HepG2 (cell line): ENCODE results near the gene CD86. TPM values are rescaled to one million over a fixed set of nuclear protein-coding genes. Genes with fewer than 3 reads are reported as not detected.

Experiments used
- ATAC-seq: fragments of 200-7000 bp; cut with Tn5 transposase; 3 replicates; pipeline ENCODE4 v1.9.1; 2020; ENCODE audit warnings: mild to moderate bottlenecking, moderate library complexity
- BruUV-seq: library from RNA; stranded (reverse); fragments of 400-500 nt; replicated peaks from 2 replicates; lab custom pipeline; 2021; lab: Mats Ljungman, UMichigan
- CTCF ChIA-PET: fragments of 300-600 bp; formaldehyde crosslinking; extraction: SDS; loops from one replicate; lab custom pipeline; 2021; ENCODE audit warnings: low total read pairs, inconsistent platforms, low intra/inter-chr PET ratio; lab: Yijun Ruan, JAX
- POLR2A ChIA-PET: fragments of 350-600 bp; sonication (Branson Sonifier 250); formaldehyde crosslinking; loops from one replicate; lab custom pipeline; 2020; ENCODE audit warnings: antibody characterized with exemption, inconsistent platforms; lab: Yijun Ruan, JAX
- DNase-seq: peaks from one replicate; pipeline ENCODE4 v3.0.0-alpha.2; 2015; ENCODE audit warnings: low spot score
- FAIRE-seq: peaks from 3 replicates; lab custom pipeline; 2011; peaks lifted over from hg19 to GRCh38; lab: Jason Lieb, UNC
- H2AFZ ChIP-seq: one replicate; pipeline ENCODE4 v1.6.1; 2011; ENCODE audit warnings: low read length, inconsistent platforms
- H3K27ac ChIP-seq: fragments of 300-600 bp; 3 replicates; pipeline ENCODE4 v1.8.0; 2011; ENCODE audit warnings: mixed run types, mild to moderate bottlenecking, mixed read lengths, low read length, inconsistent platforms; ENCODE audit not compliant: insufficient read depth; ENCODE audit errors: extremely low read length
- H3K27me3 ChIP-seq, 2 experiments: fragments of 200-600 bp in 1 of 2; 2 replicates in 1 of 2; 3 replicates in 1 of 2; pipeline versions ENCODE4 v1.6.0 to v1.8.0; 2011; ENCODE audit warnings: low read length in 2 of 2, mild to moderate bottlenecking in 2 of 2, moderate library complexity in 2 of 2, inconsistent platforms in 1 of 2; ENCODE audit not compliant: insufficient read depth in 2 of 2, control insufficient read depth in 1 of 2
- H3K36me3 ChIP-seq, 2 experiments: fragments of 200-600 bp in 1 of 2; replicated peaks in 1 of 2; 2 replicates in 1 of 2; 3 replicates in 1 of 2; pipeline versions ENCODE4 v1.5.1 to v1.8.0; 2011; ENCODE audit warnings: low read length in 2 of 2, inconsistent platforms in 1 of 2; ENCODE audit not compliant: insufficient read depth in 2 of 2, control insufficient read depth in 1 of 2
- H3K4me1 ChIP-seq: 2 replicates; pipeline ENCODE4 v1.5.1; 2012; ENCODE audit warnings: low read length, inconsistent platforms; ENCODE audit not compliant: insufficient read depth
- H3K4me2 ChIP-seq: 2 replicates; pipeline ENCODE4 v1.6.0; 2011; ENCODE audit warnings: low read depth, low read length, inconsistent platforms
- H3K4me3 ChIP-seq, 3 experiments: fragments of 200-600 bp in 1 of 3; sonication (generic), shearing (Covaris generic) in 1 of 3; replicated peaks in 1 of 3; 2 replicates each; pipeline ENCODE4 v1.5.1; 2011 to 2016; ENCODE audit warnings: low read length in 3 of 3, inconsistent platforms in 2 of 3, low read depth in 2 of 3, mild to moderate bottlenecking in 2 of 3, control low read depth in 1 of 3, mixed read lengths in 1 of 3; ENCODE audit not compliant: insufficient read depth in 1 of 3
- H3K79me2 ChIP-seq: one replicate; pipeline ENCODE4 v1.6.1; 2011; ENCODE audit warnings: low read length, inconsistent platforms; ENCODE audit not compliant: insufficient read depth
- H3K9ac ChIP-seq: 2 replicates; pipeline ENCODE4 v1.6.0; 2011; ENCODE audit warnings: mild to moderate bottlenecking, low read depth, low read length, inconsistent platforms; ENCODE audit not compliant: insufficient read depth
- H3K9me3 ChIP-seq: 2 replicates; pipeline ENCODE4 v1.5.1; 2012; ENCODE audit warnings: mild to moderate bottlenecking, low read length
- H4K20me1 ChIP-seq: 2 replicates; pipeline ENCODE4 v1.6.0; 2011; ENCODE audit warnings: inconsistent platforms, mild to moderate bottlenecking, low read length, moderate library complexity; ENCODE audit not compliant: insufficient read depth
- ELF1 ChIP-seq: sonication (generic); formaldehyde crosslinking; IDR thresholded peaks from 2 replicates; pipeline ENCODE4 v1.4.0; 2020; ENCODE audit warnings: missing genetic modification reagents
- ELF3 ChIP-seq: IDR thresholded peaks from 2 replicates; pipeline ENCODE4 v1.6.1; 2016; ENCODE audit warnings: missing genetic modification reagents, missing compliant biosample characterization
- FIP1L1 ChIP-seq: fragments of 200-400 bp; formaldehyde crosslinking; IDR thresholded peaks from 2 replicates; pipeline ENCODE4 v1.6.1; 2018; ENCODE audit warnings: low read depth, mild to moderate bottlenecking, low read length, moderate library complexity, borderline replicate concordance; ENCODE audit not compliant: insufficient read depth
- HIC2 ChIP-seq: sonication (generic); formaldehyde crosslinking; IDR thresholded peaks from 2 replicates; pipeline ENCODE4 v1.9.0; 2022; ENCODE audit warnings: low read depth, missing genetic modification reagents
- HMG20B ChIP-seq: conservative IDR thresholded peaks from 2 replicates; pipeline ENCODE4 v1.6.1; 2016; ENCODE audit warnings: missing genetic modification reagents, missing compliant biosample characterization
- MEIS1 ChIP-seq: sonication (generic); formaldehyde crosslinking; IDR thresholded peaks from 2 replicates; pipeline ENCODE4 v1.9.0; 2021; ENCODE audit warnings: mild to moderate bottlenecking, missing genetic modification reagents, moderate library complexity, borderline replicate concordance
- MXI1 ChIP-seq: IDR thresholded peaks from 3 replicates; pipeline ENCODE4 v1.6.1; 2012; ENCODE audit warnings: low read depth, low read length, inconsistent platforms, borderline replicate concordance
- PAWR ChIP-seq: sonication (generic); formaldehyde crosslinking; IDR thresholded peaks from 2 replicates; pipeline ENCODE4 v1.4.0; 2020; ENCODE audit warnings: missing genetic modification reagents, mild to moderate bottlenecking, borderline replicate concordance
- POLR2AphosphoS5 ChIP-seq: IDR thresholded peaks from 2 replicates; pipeline ENCODE4 v1.6.1; 2012; ENCODE audit warnings: low read depth, low read length
- SOX13 ChIP-seq, 3 experiments: fragments of 450-650 bp in 1 of 3; sonication (generic) in 1 of 3; formaldehyde crosslinking in 1 of 3; IDR thresholded peaks in 2 of 3; conservative IDR thresholded peaks in 1 of 3; 2 replicates each; pipeline versions ENCODE4 v1.5.0 to v1.6.1; 2016 to 2020; ENCODE audit warnings: antibody characterized with exemption in 1 of 3, mild to moderate bottlenecking in 1 of 3, missing compliant biosample characterization in 1 of 3, missing genetic modification reagents in 1 of 3, moderate library complexity in 1 of 3
- THAP11 ChIP-seq: IDR thresholded peaks from 2 replicates; pipeline ENCODE4 v1.6.1; 2016; ENCODE audit warnings: missing biosample characterization, missing genetic modification reagents
- ZNF10 ChIP-seq: sonication (generic); formaldehyde crosslinking; IDR thresholded peaks from 2 replicates; pipeline ENCODE4 v1.4.0; 2020; ENCODE audit warnings: mild to moderate bottlenecking, low read depth, missing genetic modification reagents, borderline replicate concordance
- ZNF33B ChIP-seq: sonication (generic); formaldehyde crosslinking; IDR thresholded peaks from 2 replicates; pipeline ENCODE4 v1.5.1; 2020; ENCODE audit warnings: mild to moderate bottlenecking, missing genetic modification reagents
- ZNF367 ChIP-seq: sonication (generic); formaldehyde crosslinking; IDR thresholded peaks from 2 replicates; pipeline ENCODE4 v1.4.0; 2020; ENCODE audit warnings: missing genetic modification reagents, borderline replicate concordance
- ZNF629 ChIP-seq: sonication (generic); formaldehyde crosslinking; conservative IDR thresholded peaks from 2 replicates; pipeline ENCODE4 v1.5.0; 2020; ENCODE audit warnings: missing genetic modification reagents
- ZNF720 ChIP-seq: sonication (generic); formaldehyde crosslinking; IDR thresholded peaks from 2 replicates; pipeline ENCODE4 v1.4.0; 2020; ENCODE audit warnings: missing genetic modification reagents
- WGBS: methylation state at CpG from one replicate; pipeline ENCODE4 v1.1.6; 2017; ENCODE audit warnings: low lambda C conversion rate; 5-methylcytosine and 5-hydroxymethylcytosine counted together
- in situ Hi-C: cut with HindIII; loops from 2 replicates; pipeline ENCODE4 v1.10.0; 2017; ENCODE audit warnings: low pct_unique_long_range_greater_than_20kb; ENCODE audit not compliant: extremely low pct_ligation_motif_present
- intact Hi-C: fragments of 100-400 bp; cut with micrococcal nuclease; formaldehyde crosslinking; loops from one replicate; pipeline ENCODE4 v1.10.0; 2022; ENCODE audit not compliant: unreplicated experiment
- polyA plus RNA-seq, 8 experiments: library from polyadenylated mRNA; depleted of rRNA in 3 of 8; stranded (reverse) in 7 of 8; unstranded in 1 of 8; fragments of >200 nt; fragmentation: Illumina TruSeq in 4 of 8; extraction: Trizol in 4 of 8; gene quantifications; 2 replicates each; pipeline versions ENCODE4 v1.2.1 to v1.2.3, GENCODE V29; 2011 to 2016; ENCODE audit warnings: low read depth in 4 of 8, missing spikeins in 1 of 8, mixed read lengths in 1 of 8; ENCODE audit not compliant: insufficient read depth in 1 of 8
- total RNA-seq, 5 experiments: library from RNA; depleted of rRNA; stranded (reverse); fragments of >200 nt; fragmentation: Illumina TruSeq; extraction: Trizol; gene quantifications; 2 replicates each; pipeline ENCODE4 v1.2.3, GENCODE V29; 2016; ENCODE audit warnings: low read depth in 1 of 5
- TF ChIP-seq, protein P1 (sequence below): sonication (generic); formaldehyde crosslinking; IDR thresholded peaks from 2 replicates; pipeline ENCODE4 v1.5.0; 2020; ENCODE audit warnings: mild to moderate bottlenecking, missing genetic modification reagents
- TF ChIP-seq, protein P2 (sequence below): sonication (generic); formaldehyde crosslinking; IDR thresholded peaks from 2 replicates; pipeline ENCODE4 v1.4.0; 2020; ENCODE audit warnings: missing genetic modification reagents, borderline replicate concordance

CD86 gene
- total and polyA plus RNA-seq, 2 of the 13 experiments (the other 11 are each of a cell fraction or from before 2014, with no cell fraction given): not detected

DNA sequence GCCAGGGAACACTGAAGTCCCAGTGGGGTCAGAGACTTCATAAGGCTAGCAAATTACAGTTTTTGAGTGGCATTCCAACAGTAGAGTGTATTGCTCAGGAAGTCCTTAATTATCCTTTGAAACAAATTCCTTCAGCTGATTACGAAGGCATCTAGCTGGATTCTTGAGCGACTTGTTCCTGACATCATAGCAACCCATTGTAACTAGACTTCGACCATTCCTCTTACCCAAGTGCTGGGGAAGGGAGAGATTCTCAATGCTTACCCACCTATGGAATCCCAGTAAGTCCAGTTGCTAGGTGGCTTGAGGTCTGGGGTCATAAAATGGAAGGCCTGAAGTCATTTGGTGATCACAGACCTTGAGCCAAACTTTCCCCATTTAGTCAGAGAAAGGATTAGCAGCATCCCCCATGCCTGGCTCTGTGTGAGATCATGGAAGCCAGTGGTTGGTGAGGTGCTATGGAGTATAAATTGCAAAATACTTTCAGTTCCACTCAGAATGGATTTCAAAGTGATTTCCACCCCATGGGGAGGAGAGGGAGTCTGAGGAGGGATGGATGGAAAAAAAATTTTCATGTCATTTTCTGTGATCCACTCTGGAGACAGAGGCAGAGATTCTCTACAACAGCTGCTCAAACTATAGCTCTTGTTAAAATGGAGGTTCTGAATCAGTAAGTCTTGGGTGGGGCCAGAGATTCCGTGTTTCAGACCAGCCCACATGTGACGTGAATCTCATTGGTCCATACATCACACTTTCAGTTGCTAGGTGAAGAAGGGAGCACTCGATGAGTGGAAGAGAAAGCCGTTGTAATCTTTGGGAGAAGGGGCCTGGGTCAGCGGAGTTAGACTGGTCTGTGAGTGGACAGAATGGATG is 45.7 kb downstream of the CD86 start:
- in situ Hi-C loops: loop anchor here (10.0 kb wide), 2 partner anchors 154 to 254 kb away; no protein-coding TSS in a partner anchor
- no peak for DNase-seq

More for the DNA sequence above, 45.7 kb downstream of the CD86 start:
- BruUV-seq: no TSS peak
- ChIA-PET CTCF (interaction anchor here (1.5 kb wide), 1 partner anchor 199 kb away, joined by 4 read pairs; no protein-coding TSS in a partner anchor), POLR2A (no interaction called here)
- Histone ChIP-seq H3K9ac (no peak overlapping the region), H3K27ac (no peak overlapping the region), H3K4me2 (no peak overlapping the region), H3K36me3 (no peaks in the 10 kb centered on the region), H3K27me3 (no peaks in the 10 kb centered on the region), H3K4me3 (no peak overlapping the region), H3K79me2 (no peaks in the 10 kb centered on the region), H3K9me3 (no peaks in the 10 kb centered on the region)
- FAIRE-seq (no peak), ATAC-seq (no peak)
- intact Hi-C loops: loop anchor here (1.0 to 2.0 kb wide), 3 partner anchors 158 to 256 kb away; no protein-coding TSS in a partner anchor
- TF ChIP-seq POLR2AphosphoS5 (no peak), ELF3 (CRISPR knock-in tag) (no peak), PAWR (CRISPR knock-in tag) (no peak), ZNF629 (CRISPR knock-in tag) (no peak), FIP1L1 (no peak), SOX13 (IDR thresholded peaks at IDR 0.05) (no peak), SOX13 (CRISPR knock-in tag; conservative IDR thresholded peaks at IDR 0.05 in 1 of 2, IDR thresholded peaks at IDR 0.05 in 1 of 2) (no peak), MEIS1 (CRISPR knock-in tag) (no peak), HIC2 (CRISPR knock-in tag) (no peak), ZNF10 (no peak), HMG20B (CRISPR knock-in tag) (no peak), ELF1 (no peak), ZNF33B (no peak), ZNF367 (CRISPR knock-in tag) (no peak), THAP11 (no peak), MXI1 (no peak), ZNF720 (CRISPR knock-in tag) (no peak)
- TF ChIP-seq, protein P1, sequence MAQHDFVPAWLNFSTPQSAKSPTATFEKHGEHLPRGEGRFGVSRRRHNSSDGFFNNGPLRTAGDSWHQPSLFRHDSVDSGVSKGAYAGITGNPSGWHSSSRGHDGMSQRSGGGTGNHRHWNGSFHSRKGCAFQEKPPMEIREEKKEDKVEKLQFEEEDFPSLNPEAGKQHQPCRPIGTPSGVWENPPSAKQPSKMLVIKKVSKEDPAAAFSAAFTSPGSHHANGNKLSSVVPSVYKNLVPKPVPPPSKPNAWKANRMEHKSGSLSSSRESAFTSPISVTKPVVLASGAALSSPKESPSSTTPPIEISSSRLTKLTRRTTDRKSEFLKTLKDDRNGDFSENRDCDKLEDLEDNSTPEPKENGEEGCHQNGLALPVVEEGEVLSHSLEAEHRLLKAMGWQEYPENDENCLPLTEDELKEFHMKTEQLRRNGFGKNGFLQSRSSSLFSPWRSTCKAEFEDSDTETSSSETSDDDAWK (CRISPR knock-in tag): no peak
- TF ChIP-seq, protein P2, sequence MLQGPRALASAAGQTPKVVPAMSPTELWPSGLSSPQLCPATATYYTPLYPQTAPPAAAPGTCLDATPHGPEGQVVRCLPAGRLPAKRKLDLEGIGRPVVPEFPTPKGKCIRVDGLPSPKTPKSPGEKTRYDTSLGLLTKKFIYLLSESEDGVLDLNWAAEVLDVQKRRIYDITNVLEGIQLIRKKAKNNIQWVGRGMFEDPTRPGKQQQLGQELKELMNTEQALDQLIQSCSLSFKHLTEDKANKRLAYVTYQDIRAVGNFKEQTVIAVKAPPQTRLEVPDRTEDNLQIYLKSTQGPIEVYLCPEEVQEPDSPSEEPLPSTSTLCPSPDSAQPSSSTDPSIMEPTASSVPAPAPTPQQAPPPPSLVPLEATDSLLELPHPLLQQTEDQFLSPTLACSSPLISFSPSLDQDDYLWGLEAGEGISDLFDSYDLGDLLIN (CRISPR knock-in tag): no peak
- TF ChIP-seq, all 625 proteins: peak for 0
- WGBS: 4% methylated on average over 8 of the region's 8 CpGs
- H2AFZ ChIP-seq: no peak overlapping the region
- H3K4me1 ChIP-seq: no peaks in the 10 kb centered on the region
- no peaks in the 10 kb centered on the region for H4K20me1 ChIP-seq
